Measurements from ENCODE around the gene SFMBT1.

DNA sequence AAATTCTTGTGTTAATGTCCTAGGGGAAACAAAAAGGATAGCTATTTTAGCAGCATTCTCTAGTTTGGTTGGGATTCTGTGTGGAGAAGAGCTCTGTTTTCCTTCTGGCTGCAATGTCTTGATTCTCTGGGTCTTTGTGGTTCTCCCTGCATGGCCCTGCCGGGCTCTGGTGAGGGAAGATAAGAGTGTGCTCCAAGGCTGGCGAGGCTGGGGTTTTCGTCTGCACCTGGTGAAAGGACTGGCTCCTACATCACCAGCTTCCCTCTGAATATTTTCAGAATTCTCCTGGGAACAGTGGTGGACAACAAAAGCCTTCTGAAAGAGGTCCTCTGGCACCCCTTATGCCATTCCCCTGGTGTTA, 38.1 kb upstream of the SFMBT1 start:
- no peak for TF ChIP-seq POLR2A (IDR thresholded peaks at IDR 0.05; ENCODE audit: low read length)
- TF ChIP-seq, protein P1, sequence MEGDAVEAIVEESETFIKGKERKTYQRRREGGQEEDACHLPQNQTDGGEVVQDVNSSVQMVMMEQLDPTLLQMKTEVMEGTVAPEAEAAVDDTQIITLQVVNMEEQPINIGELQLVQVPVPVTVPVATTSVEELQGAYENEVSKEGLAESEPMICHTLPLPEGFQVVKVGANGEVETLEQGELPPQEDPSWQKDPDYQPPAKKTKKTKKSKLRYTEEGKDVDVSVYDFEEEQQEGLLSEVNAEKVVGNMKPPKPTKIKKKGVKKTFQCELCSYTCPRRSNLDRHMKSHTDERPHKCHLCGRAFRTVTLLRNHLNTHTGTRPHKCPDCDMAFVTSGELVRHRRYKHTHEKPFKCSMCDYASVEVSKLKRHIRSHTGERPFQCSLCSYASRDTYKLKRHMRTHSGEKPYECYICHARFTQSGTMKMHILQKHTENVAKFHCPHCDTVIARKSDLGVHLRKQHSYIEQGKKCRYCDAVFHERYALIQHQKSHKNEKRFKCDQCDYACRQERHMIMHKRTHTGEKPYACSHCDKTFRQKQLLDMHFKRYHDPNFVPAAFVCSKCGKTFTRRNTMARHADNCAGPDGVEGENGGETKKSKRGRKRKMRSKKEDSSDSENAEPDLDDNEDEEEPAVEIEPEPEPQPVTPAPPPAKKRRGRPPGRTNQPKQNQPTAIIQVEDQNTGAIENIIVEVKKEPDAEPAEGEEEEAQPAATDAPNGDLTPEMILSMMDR (IDR thresholded peaks at IDR 0.05): no peak
- TF ChIP-seq MYC (IDR thresholded peaks at IDR 0.05; ENCODE audit: borderline replicate concordance, low read length): no peak
- TF ChIP-seq ZSCAN20 (CRISPR knock-in tag; IDR thresholded peaks at IDR 0.05): no peak
- TF ChIP-seq EHF (CRISPR knock-in tag; IDR thresholded peaks at IDR 0.05): no peak
- no peak for TF ChIP-seq RNF2 (IDR thresholded peaks at IDR 0.05; ENCODE audit: borderline replicate concordance, low read depth)
- no peak for TF ChIP-seq HEYL (CRISPR knock-in tag; IDR thresholded peaks at IDR 0.05)
- TF ChIP-seq JUN (IDR thresholded peaks at IDR 0.05): no peak
